Activated naive CD4-positive, alpha-beta T cell treated with anti-CD3 and anti-CD28 coated beads for 36 hours (primary cell): ENCODE results near the gene PRR29. TPM values are rescaled to one million over a fixed set of nuclear protein-coding genes. Genes with fewer than 3 reads are reported as not detected.
A peak's percentile ranks its signal among the peaks of the same experiment; 100 is the strongest.
"Not testable (repeated sequence)": the region's sequence is repeated elsewhere in the genome, so short reads cannot be mapped to it uniquely, and the experiment has no call there.

Experiments
- CTCF ChIA-PET: fragments of 350-600 bp; sonication (Branson Sonifier 250); formaldehyde crosslinking; loops from one replicate; lab custom pipeline; 2021; ENCODE audit warnings: antibody characterized with exemption; lab: Charles Lee
- DNase-seq: peaks from one replicate; pipeline ENCODE4 v3.0.0-alpha.2; 2020
- H3K27ac Mint-ChIP-seq: one replicate; pipeline ENCODE4 v1.8.0; 2021; ENCODE audit warnings: mild to moderate bottlenecking, mixed read lengths
- H3K27me3 Mint-ChIP-seq: one replicate; pipeline ENCODE4 v1.8.0; 2021; ENCODE audit warnings: low read depth, mixed read lengths
- H3K36me3 Mint-ChIP-seq: one replicate; pipeline ENCODE4 v1.8.0; 2021; ENCODE audit warnings: low read depth, mixed read lengths
- H3K4me1 Mint-ChIP-seq: one replicate; pipeline ENCODE4 v1.8.0; 2021; ENCODE audit warnings: low read depth, mixed read lengths
- H3K4me3 Mint-ChIP-seq: one replicate; pipeline ENCODE4 v1.8.0; 2021; ENCODE audit warnings: mild to moderate bottlenecking, moderate library complexity, mixed read lengths
- H3K9me3 Mint-ChIP-seq: one replicate; pipeline ENCODE4 v1.8.0; 2021; ENCODE audit warnings: mixed read lengths
- intact Hi-C: fragments of 100-400 bp; cut with micrococcal nuclease; formaldehyde crosslinking; loops from one replicate; pipeline ENCODE4 v1.15.1; 2023
- total RNA-seq, 2 experiments: library from RNA; stranded (reverse); gene quantifications; one replicate each; pipeline ENCODE4 v1.2.3, GENCODE V29; 2021

The PRR29 gene
- total RNA-seq, 2 experiments from 2014 or later: 0.21 to 0.44 TPM

DNA sequence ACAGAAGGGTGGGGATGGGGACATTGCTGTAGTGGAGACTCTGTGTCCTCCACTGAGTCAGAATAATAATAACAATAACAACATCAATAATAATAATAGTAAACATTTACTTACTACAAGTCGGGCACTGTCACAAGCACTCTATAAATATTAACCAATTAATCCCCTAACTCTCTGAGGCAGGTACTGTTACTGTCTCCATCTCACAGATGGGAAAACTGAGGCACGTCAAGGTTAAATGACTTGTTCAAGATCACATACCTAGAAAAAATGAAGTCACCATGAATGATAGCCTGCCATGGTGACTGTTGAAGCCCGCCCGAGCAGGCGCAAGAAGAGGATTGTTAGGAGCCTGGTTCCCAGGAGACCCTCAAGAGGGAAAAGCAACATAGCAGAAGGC, 10.2 kb downstream of the PRR29 start:
- peaks cover 18% of the 10 kb centered on the region for H3K36me3 Mint-ChIP-seq
- no peaks in the 10 kb centered on the region for H3K9me3 Mint-ChIP-seq
- H3K4me3 Mint-ChIP-seq: no peak overlapping the region
- peak overlapping the region; percentile 77 for H3K27ac Mint-ChIP-seq
- no peaks in the 10 kb centered on the region for H3K27me3 Mint-ChIP-seq
- H3K4me1 Mint-ChIP-seq: peaks cover 57% of the 10 kb centered on the region
- CTCF ChIA-PET: interaction anchor here (1.5 kb wide), 1 partner anchor 17 kb away, joined by 7 read pairs; no protein-coding TSS in a partner anchor
- intact Hi-C loops: no loop called here
- no peak for DNase-seq

DNA sequence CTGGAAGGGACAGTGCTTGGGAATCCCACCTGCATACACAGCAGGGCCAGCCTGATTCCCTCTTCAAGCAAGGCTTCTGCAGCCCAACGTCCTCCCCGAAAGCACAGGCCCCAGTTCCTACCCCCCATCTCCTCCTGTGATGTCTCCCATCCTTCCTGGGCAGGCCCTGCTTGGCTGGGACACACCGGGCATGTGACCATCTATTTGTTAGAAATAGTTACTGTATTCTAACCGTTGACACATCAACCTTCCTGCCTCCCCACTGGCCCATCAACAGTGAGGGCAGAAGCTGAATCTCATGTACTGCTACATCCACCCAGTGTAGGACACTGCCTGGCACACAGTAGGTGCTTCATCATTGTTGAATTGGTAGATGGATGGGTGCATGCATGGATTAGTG, 10.7 kb downstream of the PRR29 start:
- CTCF ChIA-PET: interaction anchor here (1.5 kb wide), 1 partner anchor 17 kb away, joined by 7 read pairs; no protein-coding TSS in a partner anchor
- no peaks in the 10 kb centered on the region for H3K27me3 Mint-ChIP-seq
- H3K9me3 Mint-ChIP-seq: no peaks in the 10 kb centered on the region
- H3K36me3 Mint-ChIP-seq: peaks cover 18% of the 10 kb centered on the region
- H3K27ac Mint-ChIP-seq: peak overlapping the region; percentile 77
- no peak for DNase-seq
- H3K4me1 Mint-ChIP-seq: peaks cover 60% of the 10 kb centered on the region
- no peak overlapping the region for H3K4me3 Mint-ChIP-seq
- intact Hi-C loops: no loop called here

DNA sequence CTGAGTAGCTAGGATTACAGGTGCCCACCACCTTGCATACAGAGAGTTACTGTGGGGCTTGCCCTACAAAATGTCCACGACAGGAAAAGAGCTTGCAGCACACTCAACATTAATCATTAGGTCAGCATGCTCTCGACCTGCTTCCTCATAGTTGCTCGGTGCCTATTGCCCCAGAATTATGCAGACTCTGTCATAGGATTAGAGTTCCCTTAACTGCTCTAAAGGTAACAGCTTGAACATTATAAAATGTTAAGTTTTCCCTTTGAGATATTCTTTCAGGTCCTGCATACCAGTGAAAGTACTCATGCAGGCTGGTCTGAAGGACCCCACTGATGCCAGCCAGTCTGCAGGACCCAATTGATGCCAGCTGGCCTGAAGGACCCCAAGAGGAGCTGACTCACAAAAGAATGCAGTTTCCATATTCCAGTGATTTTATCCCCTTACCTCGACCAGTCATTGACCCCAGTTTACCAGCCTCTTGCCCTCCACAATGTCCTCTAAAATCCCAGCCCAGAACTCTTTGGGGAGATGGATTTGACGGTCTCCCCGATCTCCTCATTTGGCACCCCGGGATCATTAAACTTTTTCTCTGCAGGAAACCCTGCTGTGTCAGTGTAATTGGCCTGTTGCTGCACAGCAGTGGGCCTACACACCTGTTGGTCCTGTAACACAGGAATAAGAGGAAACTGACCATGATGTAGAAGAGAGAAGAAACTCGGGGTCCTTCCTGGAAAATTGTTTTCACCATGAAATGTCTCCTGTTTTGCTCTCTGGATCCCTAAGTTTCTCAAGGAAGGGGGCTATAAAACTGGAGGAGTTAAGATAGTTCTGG, 11.6 kb downstream of the PRR29 start:
- Mint-ChIP-seq H3K27me3 (no peaks in the 10 kb centered on the region), H3K27ac (peak overlapping the region; percentile 77), H3K9me3 (no peaks in the 10 kb centered on the region), H3K36me3 (peaks cover 16% of the 10 kb centered on the region), H3K4me1 (peaks cover 68% of the 10 kb centered on the region), H3K4me3 (no peak overlapping the region)
- CTCF ChIA-PET: interaction anchor here (1.5 kb wide), 1 partner anchor 16 kb away, joined by 7 read pairs; no protein-coding TSS in a partner anchor
- intact Hi-C loops: no loop called here
- DNase-seq: no peak

DNA sequence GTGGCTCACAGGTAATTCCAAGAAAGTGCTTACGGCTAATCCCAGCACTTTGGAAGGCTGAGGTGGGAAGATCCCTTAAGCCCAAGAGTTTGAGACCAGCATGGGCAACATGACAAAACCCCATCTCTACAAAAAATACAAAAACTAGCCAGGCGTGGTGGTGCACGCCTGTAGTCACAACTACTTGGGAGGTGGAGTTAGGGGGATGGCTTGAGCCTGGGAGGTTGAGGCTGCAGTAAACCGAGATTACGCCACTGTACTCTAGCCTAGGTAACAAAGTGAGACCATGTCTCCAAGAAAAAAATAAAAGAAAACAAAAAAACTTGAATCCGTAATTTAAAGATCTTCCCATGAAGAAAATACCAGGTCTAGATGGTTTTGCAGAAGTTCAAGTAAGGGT, 17.3 kb downstream of the PRR29 start:
- Mint-ChIP-seq H3K36me3 (peaks cover 13% of the 10 kb centered on the region), H3K27ac (peak overlapping the region; percentile 97), H3K9me3 (no peaks in the 10 kb centered on the region), H3K27me3 (no peaks in the 10 kb centered on the region), H3K4me3 (peak overlapping the region; percentile 58), H3K4me1 (peaks cover 57% of the 10 kb centered on the region)
- CTCF ChIA-PET: no interaction called here
- no peak for DNase-seq
- intact Hi-C loops: loop anchor here (1.0 kb wide), 1 partner anchor 16 kb away; no protein-coding TSS in a partner anchor

DNA sequence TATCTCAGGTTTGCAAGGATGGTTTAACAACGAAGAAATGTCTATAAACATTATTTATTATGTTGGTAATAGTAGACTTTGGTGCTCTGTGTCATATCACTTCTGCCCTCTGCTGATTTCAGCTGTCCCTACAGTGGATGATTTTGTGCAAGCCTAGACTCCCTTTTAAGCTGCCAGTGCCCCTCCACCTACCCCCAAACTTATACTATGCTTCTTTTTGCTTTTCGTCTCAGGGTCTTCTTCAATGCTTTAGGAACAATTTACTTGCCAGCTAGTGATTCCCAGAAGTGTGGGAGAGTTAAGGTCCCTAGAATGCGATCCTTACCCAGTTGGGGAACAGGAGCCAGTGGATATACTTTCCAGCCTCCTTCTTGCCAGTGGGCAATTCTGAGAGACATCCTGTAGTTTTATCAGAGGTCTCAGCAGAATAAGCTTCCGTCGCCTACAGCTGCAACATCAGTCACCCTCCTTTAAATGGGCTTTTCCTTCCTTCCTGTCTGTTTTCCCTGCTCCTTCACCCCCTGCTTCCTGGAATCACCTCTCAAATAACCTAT, 18.2 kb downstream of the PRR29 start:
- H3K36me3 Mint-ChIP-seq: peaks cover 11% of the 10 kb centered on the region
- no peaks in the 10 kb centered on the region for H3K27me3 Mint-ChIP-seq
- H3K4me1 Mint-ChIP-seq: peaks cover 57% of the 10 kb centered on the region
- H3K4me3 Mint-ChIP-seq: peak overlapping the region; percentile 74
- CTCF ChIA-PET: interaction anchor here (0.7 to 2.9 kb wide), 8 partner anchors 9 to 168 kb away, joined by 3 to 18 read pairs (median 3); no protein-coding TSS in a partner anchor
- no peaks in the 10 kb centered on the region for H3K9me3 Mint-ChIP-seq
- H3K27ac Mint-ChIP-seq: peak overlapping the region; percentile 90
- no peak for DNase-seq
- intact Hi-C loops: no loop called here

DNA sequence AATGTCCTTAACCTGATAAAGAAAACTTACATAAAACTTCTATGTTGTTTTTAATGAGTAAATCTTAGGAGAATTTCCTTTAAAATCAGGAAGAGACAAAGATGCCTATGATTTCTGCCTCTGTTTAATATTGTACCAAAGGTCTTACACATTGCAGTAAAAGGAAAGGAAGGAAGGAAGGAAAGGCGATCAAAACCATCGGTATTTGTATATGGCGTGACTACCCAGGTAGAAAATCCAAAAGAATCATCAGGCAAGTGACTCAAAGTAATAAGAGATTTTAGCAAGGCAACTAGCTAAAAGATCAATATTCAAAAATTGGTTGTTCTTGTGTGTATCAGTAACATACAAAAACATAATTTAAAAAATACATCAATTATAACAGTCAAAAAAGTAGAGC, 18.8 kb downstream of the PRR29 start:
- peaks cover 6% of the 10 kb centered on the region for H3K36me3 Mint-ChIP-seq
- peak overlapping the region; percentile 90 for H3K27ac Mint-ChIP-seq
- intact Hi-C loops: no loop called here
- peak overlapping the region; percentile 74 for H3K4me3 Mint-ChIP-seq
- no peaks in the 10 kb centered on the region for H3K27me3 Mint-ChIP-seq
- peaks cover 55% of the 10 kb centered on the region for H3K4me1 Mint-ChIP-seq
- CTCF ChIA-PET: interaction anchor here (0.7 to 2.9 kb wide), 12 partner anchors 9 to 168 kb away, joined by 3 to 18 read pairs (median 3); no protein-coding TSS in a partner anchor
- DNase-seq: no peak
- H3K9me3 Mint-ChIP-seq: no peaks in the 10 kb centered on the region

DNA sequence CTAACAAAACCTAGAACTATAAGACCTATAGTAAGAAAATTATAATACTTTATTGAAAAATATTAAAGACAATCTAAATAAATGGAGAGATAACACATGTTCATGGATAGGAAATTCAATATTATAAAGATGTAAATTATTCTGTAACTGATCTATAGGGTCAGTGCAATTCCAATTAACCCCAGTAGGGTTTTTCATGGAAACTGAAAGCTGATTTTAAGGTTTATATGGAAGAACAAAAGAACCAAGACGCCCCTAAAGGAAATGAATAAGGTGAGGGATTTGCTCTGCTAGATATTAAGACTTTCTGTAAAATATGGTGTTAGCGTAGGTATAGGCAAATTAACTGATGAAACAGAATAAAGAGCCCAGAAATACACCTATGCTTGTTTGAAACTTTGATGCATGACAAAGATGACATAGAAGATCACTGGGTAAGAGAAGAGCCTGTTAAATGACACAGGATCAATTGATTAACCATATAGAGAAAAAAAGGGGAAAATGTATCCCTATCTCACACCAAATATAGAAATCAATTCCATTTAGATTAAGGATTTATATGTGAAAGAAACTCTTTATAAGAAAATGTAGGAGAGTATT, 19.3 kb downstream of the PRR29 start:
- intact Hi-C loops: no loop called here
- H3K36me3 Mint-ChIP-seq: peaks cover 5% of the 10 kb centered on the region
- H3K9me3 Mint-ChIP-seq: no peaks in the 10 kb centered on the region
- H3K27me3 Mint-ChIP-seq: no peaks in the 10 kb centered on the region
- CTCF ChIA-PET: interaction anchor here (0.8 to 2.9 kb wide), 11 partner anchors 8 to 169 kb away, joined by 3 to 18 read pairs (median 3); partner anchors contain the start of gene CD79B
- no peak for DNase-seq
- H3K4me3 Mint-ChIP-seq: peak overlapping the region; percentile 78
- peak overlapping the region; percentile 84 for H3K27ac Mint-ChIP-seq
- peaks cover 59% of the 10 kb centered on the region for H3K4me1 Mint-ChIP-seq

DNA sequence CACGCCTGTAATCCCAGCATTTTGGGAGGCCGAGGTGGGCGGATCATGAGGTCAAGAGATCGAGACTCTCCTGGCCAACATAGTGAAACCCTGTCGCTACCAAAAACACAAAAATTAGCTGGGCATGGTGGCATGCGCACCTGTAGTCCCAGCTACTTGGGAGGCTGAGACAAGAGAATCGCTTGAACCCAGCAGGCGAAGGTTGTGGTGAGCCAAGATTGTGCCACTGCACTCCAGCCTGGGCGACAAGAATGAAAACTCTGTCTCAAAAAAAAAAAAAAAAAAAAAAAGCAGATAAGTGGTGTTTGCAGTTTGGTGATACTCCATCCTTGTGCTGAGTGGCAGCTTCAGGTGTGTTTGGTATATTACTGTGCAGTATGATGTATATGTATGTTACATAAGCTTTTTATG, 21.4 kb downstream of the PRR29 start:
- H3K36me3 Mint-ChIP-seq, H3K27me3 Mint-ChIP-seq, intact Hi-C loops, DNase-seq, H3K9me3 Mint-ChIP-seq: not testable (repeated sequence)
- CTCF ChIA-PET: interaction anchor here (0.8 to 4.4 kb wide), 6 partner anchors 10 to 170 kb away, joined by 3 to 37 read pairs (median 5); partner anchors contain the start of gene GH1
- Mint-ChIP-seq H3K27ac (peak overlapping the region; percentile 98), H3K4me1 (peaks cover 61% of the 10 kb centered on the region), H3K4me3 (peak overlapping the region; percentile 97)

DNA sequence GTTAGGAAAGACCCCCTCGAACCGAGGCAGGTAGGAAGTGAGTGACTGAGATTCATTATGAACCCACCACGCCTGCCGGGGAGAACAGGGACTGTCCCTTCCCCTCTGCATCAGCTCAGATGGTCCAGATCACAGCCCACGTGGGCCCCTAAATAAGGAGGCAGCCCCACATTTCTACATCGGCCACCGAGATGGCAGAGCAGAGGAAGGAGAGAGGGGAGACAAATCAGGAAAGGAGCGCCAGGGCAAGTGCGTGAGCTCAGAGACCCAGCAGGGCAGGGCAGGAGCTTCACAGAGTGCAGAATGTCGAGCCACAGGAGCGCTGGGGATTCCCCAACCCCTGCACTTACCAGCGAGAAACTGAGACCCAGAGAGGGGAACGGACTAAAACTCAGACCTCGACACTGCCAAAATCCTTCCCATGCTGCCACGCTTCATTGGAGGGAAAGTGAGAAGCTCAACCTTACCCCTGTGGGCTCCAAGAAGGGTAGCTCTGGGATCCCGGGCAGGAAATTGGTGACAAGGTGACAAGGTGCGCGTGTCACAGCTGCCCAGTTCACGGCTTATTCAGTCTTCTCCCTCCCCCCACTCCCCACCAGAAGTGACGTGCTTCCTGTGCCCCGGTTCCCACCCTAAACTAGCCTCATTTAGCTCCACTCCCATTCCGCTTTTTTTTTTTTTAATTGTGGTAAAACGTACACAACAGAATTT, 22.1 kb downstream of the PRR29 start, which contains the start of gene ICAM2:
ICAM2 (minus strand) TSS at position 578 of the 711 bp plus-strand sequence. CDS start 13,942 bp downstream, outside the sequence.
- H3K27me3 Mint-ChIP-seq: no peaks in the 10 kb centered on the region
- H3K9me3 Mint-ChIP-seq: no peaks in the 10 kb centered on the region
- CTCF ChIA-PET: interaction anchor here (0.6 to 4.4 kb wide), 9 partner anchors 9 to 261 kb away, joined by 3 to 37 read pairs (median 3); partner anchors contain the start of gene GH1
- H3K4me3 Mint-ChIP-seq: peak within 1 kb of the TSS; percentile 97
- peak within 1 kb of the TSS; percentile 98 for H3K27ac Mint-ChIP-seq
- H3K36me3 Mint-ChIP-seq: peaks cover 5% of the 10 kb centered on the region
- DNase-seq: peak; percentile 95
- intact Hi-C loops: loop anchor here (1.0 to 10.0 kb wide), 9 partner anchors 35 to 486 kb away; partner anchors contain the start of genes CCDC47, CEP95, DDX5 and PECAM1
- H3K4me1 Mint-ChIP-seq: peaks cover 62% of the 10 kb centered on the region

DNA sequence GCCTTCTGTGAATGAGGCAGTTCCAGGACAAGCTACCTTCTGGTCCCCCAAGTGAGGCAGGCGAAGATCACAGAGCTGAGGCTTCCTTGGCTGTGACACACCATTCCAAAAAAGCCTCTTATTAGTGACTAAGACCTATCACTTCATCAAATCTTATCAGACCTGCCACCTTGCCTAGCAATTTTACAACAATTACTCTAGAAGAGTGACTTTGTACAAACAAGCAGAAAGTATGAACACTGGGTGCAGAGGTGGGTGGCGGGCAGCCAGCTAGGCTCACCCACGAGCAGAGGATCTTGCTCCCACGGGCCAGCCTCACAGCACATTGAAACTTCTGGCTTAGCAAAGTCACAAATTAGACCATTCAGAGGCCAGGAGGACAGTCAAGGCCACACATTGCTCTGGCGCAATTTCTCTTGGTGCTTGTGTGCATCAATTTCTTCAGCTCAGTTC, 24.5 kb downstream of the PRR29 start:
- Mint-ChIP-seq H3K36me3 (peaks cover 5% of the 10 kb centered on the region), H3K9me3 (no peaks in the 10 kb centered on the region), H3K4me1 (peaks cover 63% of the 10 kb centered on the region), H3K27me3 (no peaks in the 10 kb centered on the region), H3K4me3 (peak overlapping the region; percentile 43), H3K27ac (peak overlapping the region; percentile 98)
- intact Hi-C loops: loop anchor here (10.0 kb wide), 1 partner anchor 372 kb away; the partner anchor contains the start of gene PECAM1
- DNase-seq: peak; percentile 67
- CTCF ChIA-PET: interaction anchor here (0.7 to 8.6 kb wide), 5 partner anchors 32 to 174 kb away, joined by 3 to 91 read pairs (median 7); partner anchors contain the start of gene GH1

DNA sequence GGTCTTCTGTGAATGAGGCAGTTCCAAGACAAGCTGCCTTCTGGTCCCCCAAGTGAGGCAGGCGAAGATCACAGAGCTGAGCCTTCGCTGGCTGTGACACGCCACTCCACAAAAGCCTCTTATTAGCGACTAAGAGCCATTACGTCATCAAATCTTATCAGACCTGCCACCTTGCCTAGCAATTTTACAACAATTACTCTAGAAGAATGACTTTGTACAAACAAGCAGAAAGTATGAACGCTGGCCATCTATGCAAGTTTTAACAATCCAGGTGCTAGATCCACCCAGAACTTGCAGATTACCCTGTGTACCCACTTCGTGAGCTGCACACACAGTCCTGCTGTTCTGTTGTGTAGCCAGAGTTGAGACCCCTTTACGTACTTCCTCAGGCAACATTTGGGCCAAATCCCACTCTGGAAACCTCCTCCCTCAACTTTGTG, 26.1 kb downstream of the PRR29 start:
- Mint-ChIP-seq H3K4me3 (no peak overlapping the region), H3K27ac (peak overlapping the region; percentile 75), H3K9me3 (no peaks in the 10 kb centered on the region), H3K4me1 (peaks cover 63% of the 10 kb centered on the region), H3K36me3 (no peaks in the 10 kb centered on the region), H3K27me3 (no peaks in the 10 kb centered on the region)
- intact Hi-C loops: loop anchor here (10.0 kb wide), 1 partner anchor 371 kb away; the partner anchor contains the start of gene PECAM1
- no peak for DNase-seq
- CTCF ChIA-PET: interaction anchor here (1.0 to 8.6 kb wide), 9 partner anchors 7 to 121 kb away, joined by 3 to 372 read pairs (median 16); partner anchors contain the start of genes CD79B, CSHL1, ERN1 and GH1
